HepG2 (cell line): ENCODE data around the gene ZNF513. TPM values are rescaled to one million over a fixed set of nuclear protein-coding genes. Genes with fewer than 3 reads are reported as not detected.

Experiments
- GABPB1 ChIP-seq: IDR thresholded peaks from 2 replicates; pipeline ENCODE4 v1.6.1; 2016; ENCODE audit warnings: mild to moderate bottlenecking, missing genetic modification reagents, moderate library complexity, missing compliant biosample characterization
- KAT7 ChIP-seq: IDR thresholded peaks from 2 replicates; pipeline ENCODE4 v1.6.1; 2018; ENCODE audit warnings: borderline replicate concordance, missing compliant biosample characterization
- LCORL ChIP-seq, 2 experiments: fragments of 450-650 bp in 1 of 2; sonication (generic) in 1 of 2; formaldehyde crosslinking in 1 of 2; IDR thresholded peaks; 2 replicates each; pipeline versions ENCODE4 v1.5.0 to v1.6.1; 2017 to 2020; ENCODE audit warnings: antibody characterized with exemption in 1 of 2, missing genetic modification reagents in 1 of 2
- PPARG ChIP-seq: conservative IDR thresholded peaks from 2 replicates; pipeline ENCODE4 v1.6.1; 2016; ENCODE audit warnings: missing biosample characterization, missing genetic modification reagents
- RFX1 ChIP-seq: fragments of 450-650 bp; IDR thresholded peaks from 2 replicates; pipeline ENCODE4 v1.6.1; 2017
- SAP130 ChIP-seq: IDR thresholded peaks from 2 replicates; pipeline ENCODE4 v1.6.1; 2016; ENCODE audit warnings: low read depth
- TEAD3 ChIP-seq: optimal IDR thresholded peaks from 2 replicates; pipeline ENCODE3; 2016; ENCODE audit warnings: borderline replicate concordance
- ZNF543 ChIP-seq: sonication (generic); formaldehyde crosslinking; IDR thresholded peaks from 2 replicates; pipeline ENCODE4 v1.4.0; 2020; ENCODE audit warnings: mild to moderate bottlenecking, missing genetic modification reagents
- ZNF572 ChIP-seq: sonication (generic); formaldehyde crosslinking; IDR thresholded peaks from 2 replicates; pipeline ENCODE4 v1.5.1; 2020; ENCODE audit warnings: mild to moderate bottlenecking, missing genetic modification reagents
- ZSCAN29 ChIP-seq: sonication (generic); formaldehyde crosslinking; conservative IDR thresholded peaks from 2 replicates; pipeline ENCODE4 v1.4.0; 2020; ENCODE audit warnings: mild to moderate bottlenecking, missing genetic modification reagents
- polyA plus RNA-seq, 8 experiments: library from polyadenylated mRNA; depleted of rRNA in 3 of 8; stranded (reverse) in 7 of 8; unstranded in 1 of 8; fragments of >200 nt; fragmentation: Illumina TruSeq in 4 of 8; extraction: Trizol in 4 of 8; gene quantifications; 2 replicates each; pipeline versions ENCODE4 v1.2.1 to v1.2.3, GENCODE V29; 2011 to 2016; ENCODE audit warnings: low read depth in 4 of 8, missing spikeins in 1 of 8, mixed read lengths in 1 of 8; ENCODE audit not compliant: insufficient read depth in 1 of 8
- total RNA-seq, 5 experiments: library from RNA; depleted of rRNA; stranded (reverse); fragments of >200 nt; fragmentation: Illumina TruSeq; extraction: Trizol; gene quantifications; 2 replicates each; pipeline ENCODE4 v1.2.3, GENCODE V29; 2016; ENCODE audit warnings: low read depth in 1 of 5
- TF ChIP-seq, protein P1 (sequence below): sonication (generic); formaldehyde crosslinking; IDR thresholded peaks from 2 replicates; pipeline ENCODE4 v1.4.0; 2020; ENCODE audit warnings: missing genetic modification reagents, mild to moderate bottlenecking, borderline replicate concordance
- TF ChIP-seq, protein P2 (sequence below): sonication (generic); formaldehyde crosslinking; IDR thresholded peaks from 2 replicates; pipeline ENCODE4 v1.4.0; 2020; ENCODE audit warnings: missing genetic modification reagents, borderline replicate concordance
- TF ChIP-seq, protein P3 (sequence below): IDR thresholded peaks from 2 replicates; pipeline ENCODE4 v1.6.1; 2016; ENCODE audit warnings: missing compliant biosample characterization, missing genetic modification reagents, borderline replicate concordance
- TF ChIP-seq, protein P4 (sequence below): sonication (generic); formaldehyde crosslinking; conservative IDR thresholded peaks from 2 replicates; pipeline ENCODE4 v1.8.0; 2022; ENCODE audit warnings: low read depth, missing genetic modification reagents
- TF ChIP-seq, protein P5 (sequence below): sonication (generic); formaldehyde crosslinking; IDR thresholded peaks from 2 replicates; pipeline ENCODE4 v1.4.0; 2020; ENCODE audit warnings: missing genetic modification reagents, mild to moderate bottlenecking, borderline replicate concordance
- TF ChIP-seq, protein P6 (sequence below): sonication (generic); formaldehyde crosslinking; IDR thresholded peaks from 2 replicates; pipeline ENCODE4 v1.5.0; 2020; ENCODE audit warnings: missing genetic modification reagents

Gene ZNF513
- total and polyA plus RNA-seq, 2 of the 13 experiments (the other 11 are each of a cell fraction or from before 2014, with no cell fraction given), result 4.9 to 6.3 TPM

DNA sequence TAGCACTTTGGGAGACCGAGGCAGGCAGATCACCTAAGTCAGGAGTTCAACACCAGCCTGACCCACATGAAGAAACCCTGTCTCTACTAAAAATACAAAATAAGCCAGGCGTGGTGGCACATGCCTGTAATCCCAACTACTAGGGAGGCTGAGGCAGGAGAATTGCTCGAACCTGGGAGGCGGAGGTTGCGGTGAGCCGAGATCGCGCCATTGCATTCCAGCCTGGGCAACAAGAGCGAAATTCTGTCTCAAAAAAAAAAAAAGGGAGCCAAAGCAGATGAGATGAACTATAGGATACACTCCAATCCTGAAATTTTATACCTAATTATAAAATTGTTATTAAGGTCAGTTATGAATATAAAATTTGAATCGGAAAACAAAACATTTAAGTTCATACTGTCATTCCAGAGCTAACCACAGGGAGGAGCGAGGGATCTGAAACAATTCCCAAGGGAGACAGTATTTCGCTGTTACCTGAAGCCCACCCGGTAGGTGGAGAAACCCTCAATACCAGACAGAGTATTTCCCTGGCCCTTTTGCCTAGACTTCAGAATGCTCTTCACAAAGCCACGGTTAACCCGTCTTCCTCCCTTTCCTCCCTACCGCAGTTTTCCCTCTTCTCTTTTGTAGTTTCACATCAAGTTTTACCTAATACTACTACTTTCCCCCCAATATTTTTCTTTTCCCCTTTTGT lies 27.4 kb upstream of the ZNF513 start (continued):
- TF ChIP-seq, protein P1, sequence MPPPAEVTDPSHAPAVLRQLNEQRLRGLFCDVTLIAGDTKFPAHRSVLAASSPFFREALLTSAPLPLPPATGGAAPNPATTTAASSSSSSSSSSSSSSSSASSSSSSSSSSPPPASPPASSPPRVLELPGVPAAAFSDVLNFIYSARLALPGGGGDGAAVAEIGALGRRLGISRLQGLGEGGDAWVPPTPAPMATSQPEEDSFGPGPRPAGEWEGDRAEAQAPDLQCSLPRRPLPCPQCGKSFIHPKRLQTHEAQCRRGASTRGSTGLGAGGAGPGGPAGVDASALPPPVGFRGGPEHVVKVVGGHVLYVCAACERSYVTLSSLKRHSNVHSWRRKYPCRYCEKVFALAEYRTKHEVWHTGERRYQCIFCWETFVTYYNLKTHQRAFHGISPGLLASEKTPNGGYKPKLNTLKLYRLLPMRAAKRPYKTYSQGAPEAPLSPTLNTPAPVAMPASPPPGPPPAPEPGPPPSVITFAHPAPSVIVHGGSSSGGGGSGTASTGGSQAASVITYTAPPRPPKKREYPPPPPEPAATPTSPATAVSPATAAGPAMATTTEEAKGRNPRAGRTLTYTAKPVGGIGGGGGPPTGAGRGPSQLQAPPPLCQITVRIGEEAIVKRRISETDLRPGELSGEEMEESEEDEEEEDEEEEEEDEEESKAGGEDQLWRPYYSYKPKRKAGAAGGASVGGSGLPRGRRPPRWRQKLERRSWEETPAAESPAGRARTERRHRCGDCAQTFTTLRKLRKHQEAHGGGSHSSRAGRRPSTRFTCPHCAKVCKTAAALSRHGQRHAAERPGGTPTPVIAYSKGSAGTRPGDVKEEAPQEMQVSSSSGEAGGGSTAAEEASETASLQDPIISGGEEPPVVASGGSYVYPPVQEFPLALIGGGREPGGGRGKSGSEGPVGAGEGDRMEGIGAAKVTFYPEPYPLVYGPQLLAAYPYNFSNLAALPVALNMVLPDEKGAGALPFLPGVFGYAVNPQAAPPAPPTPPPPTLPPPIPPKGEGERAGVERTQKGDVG (CRISPR knock-in tag), result peak; percentile 46; the same call in 1 of the 2 replicates
- TF ChIP-seq PPARG (CRISPR knock-in tag), result peak; percentile 66; the same call in 1 of the 2 replicates
- TF ChIP-seq ZSCAN29 (CRISPR knock-in tag), result no peak
- TF ChIP-seq, protein P2, sequence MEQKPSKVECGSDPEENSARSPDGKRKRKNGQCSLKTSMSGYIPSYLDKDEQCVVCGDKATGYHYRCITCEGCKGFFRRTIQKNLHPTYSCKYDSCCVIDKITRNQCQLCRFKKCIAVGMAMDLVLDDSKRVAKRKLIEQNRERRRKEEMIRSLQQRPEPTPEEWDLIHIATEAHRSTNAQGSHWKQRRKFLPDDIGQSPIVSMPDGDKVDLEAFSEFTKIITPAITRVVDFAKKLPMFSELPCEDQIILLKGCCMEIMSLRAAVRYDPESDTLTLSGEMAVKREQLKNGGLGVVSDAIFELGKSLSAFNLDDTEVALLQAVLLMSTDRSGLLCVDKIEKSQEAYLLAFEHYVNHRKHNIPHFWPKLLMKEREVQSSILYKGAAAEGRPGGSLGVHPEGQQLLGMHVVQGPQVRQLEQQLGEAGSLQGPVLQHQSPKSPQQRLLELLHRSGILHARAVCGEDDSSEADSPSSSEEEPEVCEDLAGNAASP (CRISPR knock-in tag), result 0 out of 2 replicates have a peak, but pooled peaks have one; percentile 48
- TF ChIP-seq, protein P3, sequence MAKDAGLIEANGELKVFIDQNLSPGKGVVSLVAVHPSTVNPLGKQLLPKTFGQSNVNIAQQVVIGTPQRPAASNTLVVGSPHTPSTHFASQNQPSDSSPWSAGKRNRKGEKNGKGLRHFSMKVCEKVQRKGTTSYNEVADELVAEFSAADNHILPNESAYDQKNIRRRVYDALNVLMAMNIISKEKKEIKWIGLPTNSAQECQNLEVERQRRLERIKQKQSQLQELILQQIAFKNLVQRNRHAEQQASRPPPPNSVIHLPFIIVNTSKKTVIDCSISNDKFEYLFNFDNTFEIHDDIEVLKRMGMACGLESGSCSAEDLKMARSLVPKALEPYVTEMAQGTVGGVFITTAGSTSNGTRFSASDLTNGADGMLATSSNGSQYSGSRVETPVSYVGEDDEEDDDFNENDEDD (CRISPR knock-in tag), result no peak
- no peak for TF ChIP-seq ZNF572
- no peak for TF ChIP-seq RFX1
- TF ChIP-seq, protein P4, sequence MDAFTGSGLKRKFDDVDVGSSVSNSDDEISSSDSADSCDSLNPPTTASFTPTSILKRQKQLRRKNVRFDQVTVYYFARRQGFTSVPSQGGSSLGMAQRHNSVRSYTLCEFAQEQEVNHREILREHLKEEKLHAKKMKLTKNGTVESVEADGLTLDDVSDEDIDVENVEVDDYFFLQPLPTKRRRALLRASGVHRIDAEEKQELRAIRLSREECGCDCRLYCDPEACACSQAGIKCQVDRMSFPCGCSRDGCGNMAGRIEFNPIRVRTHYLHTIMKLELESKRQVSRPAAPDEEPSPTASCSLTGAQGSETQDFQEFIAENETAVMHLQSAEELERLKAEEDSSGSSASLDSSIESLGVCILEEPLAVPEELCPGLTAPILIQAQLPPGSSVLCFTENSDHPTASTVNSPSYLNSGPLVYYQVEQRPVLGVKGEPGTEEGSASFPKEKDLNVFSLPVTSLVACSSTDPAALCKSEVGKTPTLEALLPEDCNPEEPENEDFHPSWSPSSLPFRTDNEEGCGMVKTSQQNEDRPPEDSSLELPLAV (CRISPR knock-in tag), result no peak
- TF ChIP-seq SAP130 (CRISPR knock-in tag), result peak; percentile 74; the same call in 1 of the 2 replicates
- TF ChIP-seq, protein P5, sequence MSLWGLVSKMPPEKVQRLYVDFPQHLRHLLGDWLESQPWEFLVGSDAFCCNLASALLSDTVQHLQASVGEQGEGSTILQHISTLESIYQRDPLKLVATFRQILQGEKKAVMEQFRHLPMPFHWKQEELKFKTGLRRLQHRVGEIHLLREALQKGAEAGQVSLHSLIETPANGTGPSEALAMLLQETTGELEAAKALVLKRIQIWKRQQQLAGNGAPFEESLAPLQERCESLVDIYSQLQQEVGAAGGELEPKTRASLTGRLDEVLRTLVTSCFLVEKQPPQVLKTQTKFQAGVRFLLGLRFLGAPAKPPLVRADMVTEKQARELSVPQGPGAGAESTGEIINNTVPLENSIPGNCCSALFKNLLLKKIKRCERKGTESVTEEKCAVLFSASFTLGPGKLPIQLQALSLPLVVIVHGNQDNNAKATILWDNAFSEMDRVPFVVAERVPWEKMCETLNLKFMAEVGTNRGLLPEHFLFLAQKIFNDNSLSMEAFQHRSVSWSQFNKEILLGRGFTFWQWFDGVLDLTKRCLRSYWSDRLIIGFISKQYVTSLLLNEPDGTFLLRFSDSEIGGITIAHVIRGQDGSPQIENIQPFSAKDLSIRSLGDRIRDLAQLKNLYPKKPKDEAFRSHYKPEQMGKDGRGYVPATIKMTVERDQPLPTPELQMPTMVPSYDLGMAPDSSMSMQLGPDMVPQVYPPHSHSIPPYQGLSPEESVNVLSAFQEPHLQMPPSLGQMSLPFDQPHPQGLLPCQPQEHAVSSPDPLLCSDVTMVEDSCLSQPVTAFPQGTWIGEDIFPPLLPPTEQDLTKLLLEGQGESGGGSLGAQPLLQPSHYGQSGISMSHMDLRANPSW (CRISPR knock-in tag), result peak; percentile 78; the same call in 1 of the 2 replicates
- peak; percentile 67; the same call in 1 of the 2 replicates for TF ChIP-seq KAT7 (CRISPR knock-in tag)
- no peak for TF ChIP-seq LCORL (IDR thresholded peaks at IDR 0.05)
- peak; percentile 39; the same call in 1 of the 2 replicates for TF ChIP-seq LCORL (CRISPR knock-in tag; IDR thresholded peaks at IDR 0.05)
- peak; percentile 75 for TF ChIP-seq TEAD3 (CRISPR knock-in tag)
- TF ChIP-seq GABPB1 (CRISPR knock-in tag), result peak; percentile 26
- TF ChIP-seq, protein P6, sequence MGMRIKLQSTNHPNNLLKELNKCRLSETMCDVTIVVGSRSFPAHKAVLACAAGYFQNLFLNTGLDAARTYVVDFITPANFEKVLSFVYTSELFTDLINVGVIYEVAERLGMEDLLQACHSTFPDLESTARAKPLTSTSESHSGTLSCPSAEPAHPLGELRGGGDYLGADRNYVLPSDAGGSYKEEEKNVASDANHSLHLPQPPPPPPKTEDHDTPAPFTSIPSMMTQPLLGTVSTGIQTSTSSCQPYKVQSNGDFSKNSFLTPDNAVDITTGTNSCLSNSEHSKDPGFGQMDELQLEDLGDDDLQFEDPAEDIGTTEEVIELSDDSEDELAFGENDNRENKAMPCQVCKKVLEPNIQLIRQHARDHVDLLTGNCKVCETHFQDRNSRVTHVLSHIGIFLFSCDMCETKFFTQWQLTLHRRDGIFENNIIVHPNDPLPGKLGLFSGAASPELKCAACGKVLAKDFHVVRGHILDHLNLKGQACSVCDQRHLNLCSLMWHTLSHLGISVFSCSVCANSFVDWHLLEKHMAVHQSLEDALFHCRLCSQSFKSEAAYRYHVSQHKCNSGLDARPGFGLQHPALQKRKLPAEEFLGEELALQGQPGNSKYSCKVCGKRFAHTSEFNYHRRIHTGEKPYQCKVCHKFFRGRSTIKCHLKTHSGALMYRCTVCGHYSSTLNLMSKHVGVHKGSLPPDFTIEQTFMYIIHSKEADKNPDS (CRISPR knock-in tag), result no peak
- TF ChIP-seq ZNF543 (CRISPR knock-in tag), result no peak
